PFSK-1 (cell line): ENCODE data around the gene SPTLC2.

Source experiments
- POLR2AphosphoS5 ChIP-seq: IDR thresholded peaks from 2 replicates; pipeline ENCODE4 v1.6.1; 2012; ENCODE audit warnings: low read depth, mild to moderate bottlenecking, control low read depth, low read length, moderate library complexity
- REST ChIP-seq, 2 experiments: IDR thresholded peaks; 2 replicates each; pipeline versions ENCODE4 v1.6.1 to v1.8.0; 2011 to 2012; ENCODE audit warnings: low read depth in 2 of 2, low read length in 2 of 2, control low read depth in 1 of 2, inconsistent platforms in 1 of 2, mild to moderate bottlenecking in 1 of 2, moderate library complexity in 1 of 2; ENCODE audit not compliant: insufficient read depth in 1 of 2
- SIN3A ChIP-seq: IDR thresholded peaks from 2 replicates; pipeline ENCODE4 v1.6.1; 2012; ENCODE audit warnings: mild to moderate bottlenecking, low read length, moderate library complexity, borderline replicate concordance; ENCODE audit not compliant: insufficient read depth
- TAF1 ChIP-seq: IDR thresholded peaks from 2 replicates; pipeline ENCODE4 v1.6.1; 2012; ENCODE audit warnings: low read length, control low read depth, borderline replicate concordance; ENCODE audit not compliant: insufficient read depth

DNA sequence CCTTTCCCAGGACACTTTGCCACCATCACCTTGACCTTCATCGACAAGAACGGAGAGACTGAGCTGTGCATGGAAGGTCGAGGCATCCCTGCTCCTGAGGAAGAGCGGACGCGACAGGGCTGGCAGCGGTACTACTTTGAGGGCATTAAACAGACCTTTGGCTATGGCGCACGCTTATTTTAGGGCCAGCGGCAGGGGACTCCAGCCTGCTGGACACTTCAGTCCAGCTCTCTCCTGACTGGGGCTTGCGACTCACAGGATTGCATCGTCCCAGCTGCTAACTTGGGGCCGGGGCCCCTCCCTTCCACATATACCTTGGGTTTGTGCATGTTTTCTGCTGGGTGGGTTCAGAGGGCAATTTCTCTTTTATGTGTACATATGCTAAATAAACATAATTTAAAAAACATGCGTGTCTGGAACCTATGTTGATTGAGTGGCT, 147.4 kb downstream of the SPTLC2 start:
- TF ChIP-seq REST (IDR thresholded peaks at IDR 0.05; ENCODE audit: insufficient read depth in 1 of 2, low read depth in 2 of 2, low read length in 2 of 2) = no peak
- TF ChIP-seq TAF1 = no peak
- no peak for TF ChIP-seq POLR2AphosphoS5
- no peak for TF ChIP-seq SIN3A
